GM21447 (cell line): ENCODE results near the gene LAPTM5.
"Not testable (repeated sequence)": the region's sequence is repeated elsewhere in the genome, so short reads cannot be mapped to it uniquely, and the experiment has no call there.

ENCODE experiments used
- ATAC-seq: cut with Tn5 transposase; IDR thresholded peaks from one replicate; pipeline ENCODE4 v1.9.1; 2021; ENCODE audit not compliant: unreplicated experiment

LAPTM5 gene

GRCh38 chr1:30773722-30774358 lies 16.3 kb upstream of the LAPTM5 start:
- no peak for ATAC-seq

GRCh38 chr1:30771005-30771404 lies 13.4 kb upstream of the LAPTM5 start:
- no peak for ATAC-seq

DNA sequence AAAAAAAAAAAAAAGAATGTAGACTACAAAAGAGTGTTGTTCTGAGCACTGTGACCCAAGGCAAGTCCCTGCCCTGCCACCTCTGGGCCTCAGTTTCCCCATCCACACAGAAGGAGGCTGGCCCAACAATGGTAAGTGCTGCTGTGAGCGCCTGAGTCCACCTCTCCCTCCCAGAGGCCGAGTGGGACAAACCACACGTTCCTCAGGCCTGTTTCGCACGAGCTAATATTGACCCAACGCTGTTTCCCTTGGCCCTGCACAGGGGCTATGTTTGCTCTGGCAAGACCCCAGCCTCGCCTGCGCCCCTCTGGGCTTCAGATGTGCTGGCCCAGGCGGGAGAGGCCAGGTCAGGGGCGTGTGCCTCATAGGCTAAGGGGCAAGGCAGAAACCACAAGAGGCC lies 12.6 kb upstream of the LAPTM5 start:
- no peak for ATAC-seq

DNA sequence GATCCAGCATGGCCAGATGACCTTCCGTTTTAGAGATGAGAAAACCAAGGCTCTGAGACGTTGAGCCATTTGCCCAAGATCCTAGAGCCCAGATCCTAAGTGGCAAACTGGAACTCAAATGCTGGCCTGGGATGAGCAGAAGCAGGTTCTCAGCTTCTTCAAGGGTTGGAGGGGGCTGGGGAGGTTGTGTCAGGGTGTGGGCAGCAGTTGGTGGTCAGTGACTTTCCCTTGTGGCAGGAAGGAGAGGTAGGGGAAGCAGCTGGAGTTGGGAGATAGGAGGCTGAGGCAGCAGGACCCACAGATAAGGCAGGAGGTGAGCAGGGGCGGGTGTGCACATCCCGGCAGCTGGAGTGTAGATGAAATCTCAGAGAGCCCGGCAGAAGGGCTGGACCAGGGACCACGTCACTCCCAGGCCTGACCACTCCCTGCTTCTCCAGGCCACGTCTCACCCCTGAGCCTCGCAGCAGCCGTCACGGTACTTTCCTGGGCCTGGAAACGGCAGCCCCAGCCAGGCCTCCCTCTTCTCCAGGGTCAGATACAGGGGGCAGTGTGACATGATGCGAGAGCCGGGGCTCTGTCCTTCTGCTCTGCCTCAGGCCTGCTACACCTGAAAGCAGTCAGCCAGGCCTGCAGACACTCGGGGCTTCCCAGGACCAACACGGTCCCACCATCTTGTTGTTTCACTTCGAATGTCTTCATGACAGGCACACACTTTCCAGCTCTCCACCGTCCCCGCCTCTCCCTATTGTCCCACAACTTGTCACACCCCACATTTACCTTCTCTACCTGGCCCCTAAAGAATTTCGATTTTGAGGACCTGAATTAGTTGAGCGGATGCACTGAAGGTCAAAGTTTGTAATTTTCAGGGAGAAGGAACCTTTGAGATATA lies 11.5 kb upstream of the LAPTM5 start:
- ATAC-seq = no peak

GRCh38 chr1:30768159-30768829 lies 10.7 kb upstream of the LAPTM5 start:
- ATAC-seq = no peak

GRCh38 chr1:30766948-30767347 lies 9.4 kb upstream of the LAPTM5 start:
- not testable (repeated sequence) for ATAC-seq

DNA sequence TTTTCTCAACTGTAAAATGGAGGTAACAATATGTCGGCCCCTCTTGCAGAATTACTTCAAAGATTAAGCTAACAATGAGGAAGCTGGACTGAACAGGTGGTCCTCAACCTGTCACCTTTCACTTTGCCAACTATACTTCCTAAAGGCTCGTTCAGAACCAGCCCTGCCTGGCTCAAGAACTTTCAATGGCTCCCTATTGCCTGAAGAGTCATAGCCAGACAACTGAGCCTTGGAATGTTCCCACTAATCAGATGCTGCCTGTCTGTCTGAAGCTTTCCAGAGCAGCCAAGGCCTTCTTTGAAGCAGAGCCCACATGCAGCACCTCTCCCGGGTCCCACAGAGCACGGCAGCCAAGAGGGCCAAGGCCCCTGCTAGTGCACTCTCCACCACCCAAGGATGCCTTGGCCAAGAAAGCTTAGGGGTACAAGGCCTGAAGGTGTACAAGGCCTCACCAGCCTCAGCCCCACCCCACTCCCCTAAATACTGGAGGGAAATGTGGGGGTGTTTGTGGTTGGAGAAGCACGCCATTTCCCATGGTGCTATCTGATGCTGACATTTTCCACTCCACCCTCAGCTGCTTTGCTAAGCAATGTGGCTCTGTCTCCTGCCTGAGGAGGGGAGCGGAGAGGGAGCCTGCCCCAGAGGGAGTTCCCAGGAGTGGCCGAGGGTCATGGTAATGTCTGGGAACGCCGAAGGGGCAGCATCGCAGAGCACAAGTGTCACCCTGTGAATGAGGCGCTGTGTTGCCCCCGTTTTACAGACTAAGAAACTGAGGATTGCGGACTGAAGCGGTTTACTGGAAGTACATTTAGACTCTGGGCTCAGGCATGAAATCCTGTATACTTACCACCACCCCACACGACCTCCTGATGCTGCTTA lies 8.2 kb upstream of the LAPTM5 start:
- ATAC-seq = no peak

DNA sequence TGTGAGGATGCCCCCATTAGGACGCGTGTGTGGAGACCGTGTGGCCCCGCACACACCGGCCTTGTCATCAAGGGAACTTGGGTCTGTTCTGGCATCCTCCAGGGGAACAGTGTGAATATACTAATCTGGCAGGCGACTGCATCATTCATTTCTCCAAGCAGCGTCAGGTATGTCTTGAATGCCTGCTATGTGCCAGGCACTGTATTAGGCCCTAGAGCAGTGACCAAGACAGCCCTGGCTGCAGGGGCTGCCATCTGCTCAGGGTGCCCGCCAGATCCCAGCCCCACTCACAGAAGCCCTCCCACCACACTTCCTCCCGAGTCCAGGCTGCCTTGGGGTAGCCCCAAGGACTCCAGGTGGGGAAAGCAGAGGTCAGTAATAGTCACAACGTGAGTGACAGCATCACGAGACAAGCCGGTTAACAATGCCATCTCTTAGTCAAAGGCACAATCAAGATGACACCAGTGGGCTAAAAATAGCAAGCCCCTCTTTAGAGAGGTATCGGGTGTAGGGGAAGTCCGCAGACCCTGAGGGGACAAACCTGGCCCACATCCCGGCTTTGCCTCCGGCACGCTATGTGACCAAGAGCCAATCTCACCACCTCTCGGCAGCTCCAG lies 7.5 kb upstream of the LAPTM5 start:
- peak; percentile 30 for ATAC-seq

DNA sequence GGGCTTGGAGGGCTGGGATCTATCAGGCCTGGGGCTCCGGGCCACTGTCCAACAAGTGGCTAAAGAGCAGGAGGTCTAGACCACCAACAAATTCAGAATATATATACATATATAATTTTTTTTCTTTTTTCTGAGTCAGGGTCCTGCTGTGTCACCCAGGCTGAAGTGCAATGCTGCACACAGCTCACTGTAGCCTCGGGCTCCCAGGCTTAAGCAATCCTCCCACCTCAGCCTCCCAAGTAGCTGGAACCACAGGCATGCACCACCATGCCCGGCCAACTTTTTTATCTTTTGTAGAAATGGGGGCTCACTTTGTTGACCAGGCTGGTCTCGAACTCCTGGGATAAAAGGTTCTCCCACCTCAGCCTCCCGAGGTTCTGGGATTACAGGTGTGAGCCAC lies 6.8 kb upstream of the LAPTM5 start:
- ATAC-seq = no peak

DNA sequence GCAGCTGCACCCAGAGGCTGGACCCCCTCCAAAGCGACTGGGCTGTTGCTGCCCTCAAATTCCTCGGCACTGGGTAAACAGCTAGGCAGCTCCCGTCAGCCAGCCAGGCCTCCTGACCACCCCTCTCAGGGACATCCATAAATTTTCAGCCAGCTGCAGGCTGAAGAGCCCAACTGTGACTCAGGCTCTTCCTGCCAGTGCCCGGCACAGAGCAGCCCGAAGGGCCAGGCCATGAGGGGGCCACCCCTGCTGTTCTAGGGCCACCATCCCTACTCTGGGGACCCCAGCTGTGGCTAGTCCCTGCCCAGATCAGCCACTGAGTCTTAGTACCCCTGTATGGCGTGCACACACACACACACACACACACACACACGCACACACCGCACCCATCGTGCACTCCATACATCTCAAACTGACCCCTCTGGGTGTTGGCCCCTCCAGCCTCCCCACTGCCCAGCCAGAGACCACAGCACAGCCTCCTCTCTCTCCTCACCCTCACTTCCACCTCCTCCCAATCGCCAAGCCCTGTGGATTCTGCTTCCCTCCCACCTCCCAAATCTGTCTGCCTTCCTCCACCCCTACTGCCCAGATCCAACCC lies 6.2 kb upstream of the LAPTM5 start:
- no peak for ATAC-seq

GRCh38 chr1:30762930-30763650 lies 5.5 kb upstream of the LAPTM5 start:
- ATAC-seq = no peak

- no peak for ATAC-seq
These were observed 4.8 kb upstream of the LAPTM5 start for GRCh38 chr1:30762152-30762929.

DNA sequence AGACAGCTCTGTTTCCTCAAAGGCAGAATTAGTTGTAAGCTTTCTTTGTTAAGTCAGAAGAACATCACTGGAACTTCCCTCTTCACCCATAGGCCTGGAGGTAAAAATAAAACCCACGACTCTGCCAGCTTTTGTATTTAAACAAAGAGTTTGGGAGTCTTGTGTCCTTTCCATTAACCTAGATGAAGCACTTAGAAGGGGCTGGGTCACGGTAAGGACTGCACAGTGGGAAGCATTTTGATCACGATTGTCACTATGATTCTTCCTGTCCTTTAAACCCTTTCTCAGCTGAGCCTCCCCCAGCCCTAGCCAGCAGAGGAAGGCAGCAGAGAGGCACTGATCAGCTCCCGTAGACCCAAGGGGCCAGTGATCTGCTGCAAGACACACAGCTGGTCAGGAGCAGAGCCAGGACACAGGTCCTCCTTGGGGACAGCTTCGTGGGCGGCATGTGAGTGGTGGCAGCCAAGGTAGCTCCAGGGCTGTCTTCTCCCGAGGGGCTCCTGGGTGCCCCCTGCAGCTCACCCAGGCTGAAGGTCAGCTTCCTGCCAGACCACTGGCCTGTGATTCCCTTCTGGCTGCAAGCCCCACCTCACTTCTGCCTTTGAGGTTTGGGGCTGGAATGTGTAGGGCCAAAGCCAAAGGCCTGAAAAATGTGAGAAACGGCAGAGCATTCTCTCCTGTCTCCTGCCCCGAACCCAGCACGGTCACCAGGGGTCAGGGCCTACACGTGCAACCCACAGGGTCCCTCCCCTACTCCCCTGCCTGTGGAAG lies 4.0 kb upstream of the LAPTM5 start:
- ATAC-seq = no peak

GRCh38 chr1:30760596-30761324 lies 3.2 kb upstream of the LAPTM5 start:
- ATAC-seq = no peak

DNA sequence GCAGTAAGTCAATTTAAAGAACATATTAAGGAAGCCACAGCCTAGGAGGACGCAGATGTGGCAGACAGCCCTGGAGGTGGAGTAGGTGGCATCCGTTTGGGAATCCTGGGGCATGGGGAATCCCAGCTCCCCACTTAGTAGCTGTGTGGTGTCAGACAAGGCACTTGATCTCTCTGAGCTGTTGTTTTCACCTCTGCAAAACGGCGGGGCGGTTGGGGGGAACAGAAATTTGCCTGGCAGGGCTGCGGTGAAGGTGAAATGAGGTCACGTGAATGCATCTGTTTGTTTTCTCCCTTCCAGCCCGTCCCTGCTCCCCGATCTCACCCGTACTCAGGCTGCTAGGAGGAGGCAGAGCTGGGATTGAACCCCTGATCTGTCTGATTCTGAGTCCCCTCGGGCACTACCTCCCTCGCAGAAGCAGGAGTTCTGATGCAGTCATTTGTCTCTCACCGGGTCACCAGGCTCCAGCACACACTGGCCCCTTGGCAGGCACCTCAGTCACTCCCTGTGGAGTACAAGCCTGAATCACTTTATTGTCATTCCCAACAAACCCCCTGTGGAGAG lies 2.2 kb upstream of the LAPTM5 start:
- no peak for ATAC-seq

- ATAC-seq = no peak
These were observed 1.3 kb upstream of the LAPTM5 start for GRCh38 chr1:30758785-30759380.
